ENCODE results near the gene RPL39.
A peak's percentile ranks its signal among the peaks of the same experiment; 100 is the strongest.

DNA sequence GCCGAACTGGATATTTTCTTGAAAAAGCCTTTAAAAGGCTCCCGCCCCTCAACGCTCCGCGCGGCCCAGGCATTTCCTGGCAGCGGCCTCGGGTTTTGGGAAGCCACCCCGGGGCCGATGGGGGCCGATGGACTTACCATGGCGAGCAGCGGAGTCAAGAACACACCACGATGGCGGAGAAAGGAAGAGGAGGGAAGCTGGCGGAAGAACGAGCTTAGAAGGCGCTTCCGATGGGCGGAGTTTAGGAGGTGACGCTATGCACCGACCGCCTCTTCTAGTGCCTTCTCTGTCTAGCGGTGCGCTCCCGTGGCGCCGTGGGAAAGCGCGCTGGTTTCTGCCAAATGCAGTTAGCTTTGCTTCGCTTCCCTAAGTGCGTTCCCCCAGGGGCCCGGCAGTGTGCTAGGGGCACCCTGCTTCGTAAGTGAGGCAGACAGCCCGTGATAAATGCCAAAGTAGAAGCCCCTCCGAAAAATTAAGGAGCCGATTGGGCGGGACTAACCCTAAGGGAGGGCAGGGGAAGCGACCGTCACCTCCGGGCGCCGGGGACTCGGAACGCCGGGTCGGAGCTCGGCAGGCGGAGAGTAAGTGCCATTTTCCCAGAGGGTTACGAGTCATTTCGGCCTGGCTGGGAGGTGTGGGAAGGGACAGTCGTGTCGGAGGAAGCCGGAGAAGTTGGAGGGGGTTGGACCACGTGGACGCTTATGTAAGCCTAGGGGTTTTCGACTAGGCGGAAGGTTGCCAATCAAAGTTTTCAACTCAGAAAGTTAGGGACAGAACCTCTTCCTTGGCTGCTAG, at the start of gene RPL39:
- TF ChIP-seq POLR2AphosphoS5 (IDR thresholded peaks at IDR 0.05; ENCODE audit: low read depth, low read length) = peak; percentile 91
- TF ChIP-seq PAX5 (IDR thresholded peaks at IDR 0.05; ENCODE audit: insufficient read depth, low read length, severe bottlenecking) = peak; percentile 18
- TF ChIP-seq POLR2A (IDR thresholded peaks at IDR 0.05; ENCODE audit: low read depth, low read length) = peak; percentile 92

Data from GM12891 (cell line).